ENCODE measurements around the gene FMN1. TPM values are rescaled to one million over a fixed set of nuclear protein-coding genes. Genes with fewer than 3 reads are reported as not detected.

Gene FMN1
- total and polyA plus RNA-seq, 2 of the 8 experiments (the other 6 are each of a cell fraction or from before 2014, with no cell fraction given): 0.27 to 3.7 TPM

- no peak for TF ChIP-seq YY1 (IDR thresholded peaks at IDR 0.05; ENCODE audit: low read depth, low read length)
- TF ChIP-seq KDM5A (IDR thresholded peaks at IDR 0.05; ENCODE audit: low read length): no peak
- TF ChIP-seq SP1 (IDR thresholded peaks at IDR 0.05; ENCODE audit: low read depth, low read length): no peak
- no peak for TF ChIP-seq CEBPB (IDR thresholded peaks at IDR 0.05; ENCODE audit: low read depth, low read length)
- TF ChIP-seq SIX5 (IDR thresholded peaks at IDR 0.05; ENCODE audit: low read depth, low read length): no peak
- no peak for TF ChIP-seq SIRT6 (IDR thresholded peaks at IDR 0.05; ENCODE audit: low read length)
- TF ChIP-seq RXRA (IDR thresholded peaks at IDR 0.05; ENCODE audit: insufficient read depth, low read depth, low read length): no peak
- no peak for TF ChIP-seq SRF (IDR thresholded peaks at IDR 0.05; ENCODE audit: low read depth, low read length)
- no peak for TF ChIP-seq BRCA1 (IDR thresholded peaks at IDR 0.05; ENCODE audit: low read depth, low read length)
- TF ChIP-seq KDM1A (IDR thresholded peaks at IDR 0.05; ENCODE audit: borderline replicate concordance, low read length): no peak
- TF ChIP-seq EGR1 (IDR thresholded peaks at IDR 0.05; ENCODE audit: borderline replicate concordance, low read depth, low read length): no peak
- TF ChIP-seq, protein P1, sequence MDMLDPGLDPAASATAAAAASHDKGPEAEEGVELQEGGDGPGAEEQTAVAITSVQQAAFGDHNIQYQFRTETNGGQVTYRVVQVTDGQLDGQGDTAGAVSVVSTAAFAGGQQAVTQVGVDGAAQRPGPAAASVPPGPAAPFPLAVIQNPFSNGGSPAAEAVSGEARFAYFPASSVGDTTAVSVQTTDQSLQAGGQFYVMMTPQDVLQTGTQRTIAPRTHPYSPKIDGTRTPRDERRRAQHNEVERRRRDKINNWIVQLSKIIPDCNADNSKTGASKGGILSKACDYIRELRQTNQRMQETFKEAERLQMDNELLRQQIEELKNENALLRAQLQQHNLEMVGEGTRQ (IDR thresholded peaks at IDR 0.05; ENCODE audit: low read length): no peak
- TF ChIP-seq ASH2L (IDR thresholded peaks at IDR 0.05; ENCODE audit: low read length): no peak
- no peak for TF ChIP-seq ZNF274 (IDR thresholded peaks at IDR 0.05; ENCODE audit: borderline replicate concordance, extremely low read depth, low read length)
- Histone ChIP-seq H3K23me2 (ENCODE audit: low read depth, low read length) (no peaks in the 10 kb centered on the region), H2AK5ac (ENCODE audit: low read depth, low read length) (no peak overlapping the region), H2BK12ac (ENCODE audit: low read depth, low read length) (no peak overlapping the region), H3K9ac (replicated peaks in 1 of 4; ENCODE audit: extremely low read depth in 1 of 4, low read depth in 3 of 4, low read length in 3 of 4) (no peak overlapping the region), H4K91ac (replicated peaks; ENCODE audit: insufficient read length, low read length) (no peak overlapping the region), H2BK5ac (ENCODE audit: low read depth, low read length) (no peak overlapping the region), H3K56ac (replicated peaks; ENCODE audit: insufficient read length, low read depth, low read length) (no peak overlapping the region), H3K18ac (ENCODE audit: extremely low read depth, low read length) (no peak overlapping the region), H2BK15ac (ENCODE audit: low read length) (no peak overlapping the region), H3K23ac (ENCODE audit: insufficient read length) (no peak overlapping the region), H3K4me2 (ENCODE audit: insufficient read depth in 1 of 2, low read depth in 2 of 2, low read length in 2 of 2) (no peak overlapping the region), H4K8ac (ENCODE audit: extremely low read depth, insufficient read depth, low read length) (no peak overlapping the region), H3K4me3 (ENCODE audit: extremely low read depth in 1 of 4, insufficient read depth in 2 of 4, low read depth in 3 of 4, low read length in 4 of 4) (no peak overlapping the region), H3K4me1 (replicated peaks in 1 of 4; ENCODE audit: control insufficient read depth in 3 of 4, insufficient read depth in 4 of 4, low read length in 3 of 4) (no peaks in the 10 kb centered on the region), H3K27me3 (replicated peaks in 1 of 4; ENCODE audit: control insufficient read depth in 3 of 4, extremely low read depth in 1 of 4, insufficient read depth in 3 of 4, low read length in 3 of 4) (no peaks in the 10 kb centered on the region), H4K20me1 (replicated peaks in 1 of 2; ENCODE audit: control insufficient read depth in 1 of 2, insufficient read depth in 2 of 2, low read length in 2 of 2) (no peaks in the 10 kb centered on the region), H3K9me3 (ENCODE audit: insufficient read depth in 2 of 2, low read depth in 1 of 2, low read length in 1 of 2) (no peaks in the 10 kb centered on the region), H3K79me1 (ENCODE audit: low read depth, low read length) (no peaks in the 10 kb centered on the region), H3K14ac (ENCODE audit: insufficient read length) (no peak overlapping the region), H3K27ac (ENCODE audit: low read depth, low read length) (no peak overlapping the region), H2BK20ac (ENCODE audit: low read length) (no peak overlapping the region), H3K4ac (replicated peaks; ENCODE audit: insufficient read length, low read depth, low read length) (no peak overlapping the region), H2BK120ac (replicated peaks; ENCODE audit: low read depth, low read length) (no peak overlapping the region), H4K5ac (ENCODE audit: insufficient read length, low read depth, low read length) (no peak overlapping the region), H2AFZ (ENCODE audit: low read length) (no peak overlapping the region), H3K79me2 (ENCODE audit: control insufficient read depth in 1 of 2, insufficient read depth in 2 of 2, low read length in 2 of 2) (no peaks in the 10 kb centered on the region), H3K36me3 (ENCODE audit: control insufficient read depth in 2 of 4, insufficient read depth in 4 of 4, low read length in 3 of 4) (no peaks in the 10 kb centered on the region; a peak in 1 of 8 replicates)
- POLR2A ChIA-PET (ENCODE audit: partially characterized antibody): no interaction called here
- FAIRE-seq (no peak), DNase-seq (ENCODE audit: low read depth in 1 of 2, low spot score in 2 of 2) (no peak)
- CTCF ChIA-PET (ENCODE audit: partially characterized antibody): interaction anchor here (0.5 to 2.1 kb wide), 5 partner anchors 8 to 626 kb away, joined by 3 to 15 read pairs (median 4); no protein-coding TSS in a partner anchor
- 85% methylated on average over 4 of the region's 4 CpGs; no CpG with 5 or more reads in 1 of the 2 experiments for WGBS, 2 experiments (ENCODE audit: extremely low coverage in 1 of 2, insufficient coverage in 1 of 2, insufficient read length in 1 of 2, insufficient replicate concordance in 2 of 2, low coverage in 1 of 2, low lambda C conversion rate in 2 of 2, missing lambda C conversion rate in 1 of 2)
Measured at GRCh38 chr15:33207646-33208045, 13.1 kb upstream of the FMN1 start.
